GM21619 (cell line): ENCODE results near the gene MRPL34.
A peak's percentile ranks its signal among the peaks of the same experiment; 100 is the strongest.

ENCODE experiments used
- ATAC-seq: cut with Tn5 transposase; IDR thresholded peaks from one replicate; pipeline ENCODE4 v1.9.1; 2021; ENCODE audit not compliant: unreplicated experiment

MRPL34 gene

GRCh38 chr19:17309198-17309964 lies 3.7 kb downstream of the MRPL34 start, which contains the start of gene DDA1:
Gene DDA1, plus strand, starts transcription at chr19:17309563. Its CDS starts 92 bp downstream, at chr19:17309655.
- ATAC-seq, result peak; percentile 54

GRCh38 chr19:17309965-17310461 lies 4.3 kb downstream of the MRPL34 start:
- no peak for ATAC-seq

GRCh38 chr19:17311455-17312188 lies 6.0 kb downstream of the MRPL34 start:
- no peak for ATAC-seq

- ATAC-seq, result no peak
Observed at GRCh38 chr19:17312189-17313113, 6.8 kb downstream of the MRPL34 start.

- no peak for ATAC-seq
Observed at GRCh38 chr19:17314007-17314593, 8.4 kb downstream of the MRPL34 start.

- ATAC-seq, result no peak
Observed at GRCh38 chr19:17318966-17319365, 13.3 kb downstream of the MRPL34 start.

- ATAC-seq, result no peak
Observed at GRCh38 chr19:17319473-17320238, 14.0 kb downstream of the MRPL34 start.

GRCh38 chr19:17320435-17320834 lies 14.8 kb downstream of the MRPL34 start:
- no peak for ATAC-seq

- no peak for ATAC-seq
Observed at GRCh38 chr19:17321655-17322489, 16.2 kb downstream of the MRPL34 start.

- ATAC-seq, result no peak
Observed at GRCh38 chr19:17322854-17323253, 17.2 kb downstream of the MRPL34 start.

- no peak for ATAC-seq
Observed at GRCh38 chr19:17323300-17323963, 17.8 kb downstream of the MRPL34 start.

- ATAC-seq, result no peak
Observed at GRCh38 chr19:17323964-17324332, 18.3 kb downstream of the MRPL34 start.

- no peak for ATAC-seq
Observed at GRCh38 chr19:17324357-17325114, 18.9 kb downstream of the MRPL34 start.

- no peak for ATAC-seq
Observed at GRCh38 chr19:17325133-17325532, 19.5 kb downstream of the MRPL34 start.

- no peak for ATAC-seq
Observed at GRCh38 chr19:17325881-17326594, 20.4 kb downstream of the MRPL34 start.

GRCh38 chr19:17326595-17326966 lies 20.9 kb downstream of the MRPL34 start:
- no peak for ATAC-seq

- no peak for ATAC-seq
Observed at GRCh38 chr19:17327068-17327653, 21.5 kb downstream of the MRPL34 start.
